GM12878 (cell line): ENCODE data around the gene CLEC2A.

ENCODE experiments used
- CEBPB ChIP-seq, 2 experiments: fragments of 150-350 bp in 1 of 2; IDR thresholded peaks; 2 replicates each; pipeline ENCODE4 v1.6.1; 2012 to 2014; ENCODE audit warnings: low read depth in 2 of 2, low read length in 2 of 2, borderline replicate concordance in 1 of 2, inconsistent platforms in 1 of 2
- CHD4 ChIP-seq: fragments of 200-600 bp; sonication (generic); IDR thresholded peaks from 2 replicates; pipeline ENCODE4 v1.6.1; 2016; ENCODE audit warnings: mild to moderate bottlenecking
- EGR1 ChIP-seq, 2 experiments: IDR thresholded peaks; 1 replicate in 1 of 2; 2 replicates in 1 of 2; pipeline ENCODE4 v1.6.1; 2011 to 2012; ENCODE audit warnings: low read depth in 2 of 2, low read length in 2 of 2, borderline replicate concordance in 1 of 2, mild to moderate bottlenecking in 1 of 2, moderate library complexity in 1 of 2
- EP300 ChIP-seq, 2 experiments: fragments of 150-350 bp in 1 of 2; IDR thresholded peaks; 2 replicates each; pipeline ENCODE4 v1.6.1; 2011 to 2012; ENCODE audit warnings: low read depth in 2 of 2, low read length in 2 of 2, borderline replicate concordance in 1 of 2, improper control_type of control experiment in 1 of 2, inconsistent platforms in 1 of 2; ENCODE audit not compliant: control insufficient read depth in 1 of 2
- ESRRA ChIP-seq: IDR thresholded peaks from 2 replicates; pipeline ENCODE4 v1.6.1; 2012; ENCODE audit warnings: mild to moderate bottlenecking, low read length, improper control_type of control experiment
- KDM1A ChIP-seq: fragments of 200-600 bp; sonication (generic); IDR thresholded peaks from 2 replicates; pipeline ENCODE4 v1.6.1; 2016; ENCODE audit warnings: borderline replicate concordance
- POLR2A ChIP-seq: IDR thresholded peaks from 2 replicates; pipeline ENCODE4 v1.6.1; 2011; ENCODE audit warnings: low read depth, mild to moderate bottlenecking, low read length
- RFX5 ChIP-seq: IDR thresholded peaks from 2 replicates; pipeline ENCODE4 v1.6.1; 2011; ENCODE audit warnings: low read depth, low read length, improper control_type of control experiment
- TF ChIP-seq, protein P1 (sequence below): IDR thresholded peaks from 2 replicates; pipeline ENCODE4 v1.6.1; 2012; ENCODE audit warnings: low read depth, low read length, improper control_type of control experiment
- TF ChIP-seq, protein P2 (sequence below): fragments of 450-650 bp; IDR thresholded peaks from 2 replicates; pipeline ENCODE4 v1.6.1; 2017; ENCODE audit warnings: mild to moderate bottlenecking, moderate library complexity
- TF ChIP-seq, protein P3 (sequence below), 3 experiments: IDR thresholded peaks in 2 of 3; conservative IDR thresholded peaks in 1 of 3; 2 replicates each; pipeline ENCODE4 v1.5.1; 2011; ENCODE audit warnings: low read depth in 3 of 3, low read length in 3 of 3, mild to moderate bottlenecking in 3 of 3, control low read depth in 2 of 3, moderate library complexity in 2 of 3, inconsistent platforms in 1 of 3, mixed read lengths in 1 of 3; ENCODE audit not compliant: control insufficient read depth in 2 of 3, insufficient read depth in 1 of 3; ENCODE audit errors: extremely low read depth in 1 of 3
- TF ChIP-seq, protein P4 (sequence below): fragments of 450-650 bp; IDR thresholded peaks from 2 replicates; pipeline ENCODE4 v1.6.1; 2018; ENCODE audit warnings: mild to moderate bottlenecking, low read depth, moderate library complexity; ENCODE audit not compliant: partially characterized antibody

DNA sequence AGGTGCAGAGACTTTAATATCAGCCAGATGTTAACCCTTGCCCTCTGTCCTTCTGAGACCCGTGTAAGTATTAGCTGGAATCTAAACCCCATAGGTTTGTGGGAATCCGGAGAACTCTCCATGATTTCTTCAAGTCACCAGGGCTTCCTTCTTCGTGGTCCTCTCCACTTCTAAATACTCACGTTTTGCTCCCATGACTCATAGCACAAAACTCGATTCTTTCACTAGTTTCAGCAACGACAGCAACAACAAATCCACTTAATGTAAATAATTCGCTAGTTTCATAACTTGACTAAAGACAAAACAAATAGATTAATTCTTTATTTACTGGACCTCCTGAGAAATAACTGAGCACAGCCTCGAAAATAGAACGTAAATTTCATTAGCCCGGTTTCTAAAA, 4.4 kb upstream of the CLEC2A start:
- TF ChIP-seq CHD4 (no peak), RFX5 (no peak), ESRRA (no peak), EGR1 (IDR thresholded peaks at IDR 0.05; ENCODE audit: borderline replicate concordance in 1 of 2, low read depth in 2 of 2, low read length in 2 of 2) (no peak), EP300 (IDR thresholded peaks at IDR 0.05; ENCODE audit: borderline replicate concordance in 1 of 2, control insufficient read depth in 1 of 2, low read depth in 2 of 2, low read length in 2 of 2) (no peak), CEBPB (IDR thresholded peaks at IDR 0.05; ENCODE audit: borderline replicate concordance in 1 of 2, low read depth in 2 of 2, low read length in 2 of 2) (no peak), POLR2A (no peak), KDM1A (no peak)
- TF ChIP-seq, protein P1, sequence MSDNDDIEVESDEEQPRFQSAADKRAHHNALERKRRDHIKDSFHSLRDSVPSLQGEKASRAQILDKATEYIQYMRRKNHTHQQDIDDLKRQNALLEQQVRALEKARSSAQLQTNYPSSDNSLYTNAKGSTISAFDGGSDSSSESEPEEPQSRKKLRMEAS: no peak
- TF ChIP-seq, protein P2, sequence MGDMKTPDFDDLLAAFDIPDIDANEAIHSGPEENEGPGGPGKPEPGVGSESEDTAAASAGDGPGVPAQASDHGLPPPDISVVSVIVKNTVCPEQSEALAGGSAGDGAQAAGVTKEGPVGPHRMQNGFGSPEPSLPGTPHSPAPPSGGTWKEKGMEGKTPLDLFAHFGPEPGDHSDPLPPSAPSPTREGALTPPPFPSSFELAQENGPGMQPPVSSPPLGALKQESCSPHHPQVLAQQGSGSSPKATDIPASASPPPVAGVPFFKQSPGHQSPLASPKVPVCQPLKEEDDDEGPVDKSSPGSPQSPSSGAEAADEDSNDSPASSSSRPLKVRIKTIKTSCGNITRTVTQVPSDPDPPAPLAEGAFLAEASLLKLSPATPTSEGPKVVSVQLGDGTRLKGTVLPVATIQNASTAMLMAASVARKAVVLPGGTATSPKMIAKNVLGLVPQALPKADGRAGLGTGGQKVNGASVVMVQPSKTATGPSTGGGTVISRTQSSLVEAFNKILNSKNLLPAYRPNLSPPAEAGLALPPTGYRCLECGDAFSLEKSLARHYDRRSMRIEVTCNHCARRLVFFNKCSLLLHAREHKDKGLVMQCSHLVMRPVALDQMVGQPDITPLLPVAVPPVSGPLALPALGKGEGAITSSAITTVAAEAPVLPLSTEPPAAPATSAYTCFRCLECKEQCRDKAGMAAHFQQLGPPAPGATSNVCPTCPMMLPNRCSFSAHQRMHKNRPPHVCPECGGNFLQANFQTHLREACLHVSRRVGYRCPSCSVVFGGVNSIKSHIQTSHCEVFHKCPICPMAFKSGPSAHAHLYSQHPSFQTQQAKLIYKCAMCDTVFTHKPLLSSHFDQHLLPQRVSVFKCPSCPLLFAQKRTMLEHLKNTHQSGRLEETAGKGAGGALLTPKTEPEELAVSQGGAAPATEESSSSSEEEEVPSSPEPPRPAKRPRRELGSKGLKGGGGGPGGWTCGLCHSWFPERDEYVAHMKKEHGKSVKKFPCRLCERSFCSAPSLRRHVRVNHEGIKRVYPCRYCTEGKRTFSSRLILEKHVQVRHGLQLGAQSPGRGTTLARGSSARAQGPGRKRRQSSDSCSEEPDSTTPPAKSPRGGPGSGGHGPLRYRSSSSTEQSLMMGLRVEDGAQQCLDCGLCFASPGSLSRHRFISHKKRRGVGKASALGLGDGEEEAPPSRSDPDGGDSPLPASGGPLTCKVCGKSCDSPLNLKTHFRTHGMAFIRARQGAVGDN: no peak
- TF ChIP-seq, protein P3, sequence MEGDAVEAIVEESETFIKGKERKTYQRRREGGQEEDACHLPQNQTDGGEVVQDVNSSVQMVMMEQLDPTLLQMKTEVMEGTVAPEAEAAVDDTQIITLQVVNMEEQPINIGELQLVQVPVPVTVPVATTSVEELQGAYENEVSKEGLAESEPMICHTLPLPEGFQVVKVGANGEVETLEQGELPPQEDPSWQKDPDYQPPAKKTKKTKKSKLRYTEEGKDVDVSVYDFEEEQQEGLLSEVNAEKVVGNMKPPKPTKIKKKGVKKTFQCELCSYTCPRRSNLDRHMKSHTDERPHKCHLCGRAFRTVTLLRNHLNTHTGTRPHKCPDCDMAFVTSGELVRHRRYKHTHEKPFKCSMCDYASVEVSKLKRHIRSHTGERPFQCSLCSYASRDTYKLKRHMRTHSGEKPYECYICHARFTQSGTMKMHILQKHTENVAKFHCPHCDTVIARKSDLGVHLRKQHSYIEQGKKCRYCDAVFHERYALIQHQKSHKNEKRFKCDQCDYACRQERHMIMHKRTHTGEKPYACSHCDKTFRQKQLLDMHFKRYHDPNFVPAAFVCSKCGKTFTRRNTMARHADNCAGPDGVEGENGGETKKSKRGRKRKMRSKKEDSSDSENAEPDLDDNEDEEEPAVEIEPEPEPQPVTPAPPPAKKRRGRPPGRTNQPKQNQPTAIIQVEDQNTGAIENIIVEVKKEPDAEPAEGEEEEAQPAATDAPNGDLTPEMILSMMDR (IDR thresholded peaks at IDR 0.05 in 2 of 3, conservative IDR thresholded peaks at IDR 0.05 in 1 of 3; ENCODE audit: control insufficient read depth in 2 of 3, extremely low read depth in 1 of 3, insufficient read depth in 1 of 3, low read depth in 3 of 3, low read length in 3 of 3): no peak
- TF ChIP-seq, protein P4, sequence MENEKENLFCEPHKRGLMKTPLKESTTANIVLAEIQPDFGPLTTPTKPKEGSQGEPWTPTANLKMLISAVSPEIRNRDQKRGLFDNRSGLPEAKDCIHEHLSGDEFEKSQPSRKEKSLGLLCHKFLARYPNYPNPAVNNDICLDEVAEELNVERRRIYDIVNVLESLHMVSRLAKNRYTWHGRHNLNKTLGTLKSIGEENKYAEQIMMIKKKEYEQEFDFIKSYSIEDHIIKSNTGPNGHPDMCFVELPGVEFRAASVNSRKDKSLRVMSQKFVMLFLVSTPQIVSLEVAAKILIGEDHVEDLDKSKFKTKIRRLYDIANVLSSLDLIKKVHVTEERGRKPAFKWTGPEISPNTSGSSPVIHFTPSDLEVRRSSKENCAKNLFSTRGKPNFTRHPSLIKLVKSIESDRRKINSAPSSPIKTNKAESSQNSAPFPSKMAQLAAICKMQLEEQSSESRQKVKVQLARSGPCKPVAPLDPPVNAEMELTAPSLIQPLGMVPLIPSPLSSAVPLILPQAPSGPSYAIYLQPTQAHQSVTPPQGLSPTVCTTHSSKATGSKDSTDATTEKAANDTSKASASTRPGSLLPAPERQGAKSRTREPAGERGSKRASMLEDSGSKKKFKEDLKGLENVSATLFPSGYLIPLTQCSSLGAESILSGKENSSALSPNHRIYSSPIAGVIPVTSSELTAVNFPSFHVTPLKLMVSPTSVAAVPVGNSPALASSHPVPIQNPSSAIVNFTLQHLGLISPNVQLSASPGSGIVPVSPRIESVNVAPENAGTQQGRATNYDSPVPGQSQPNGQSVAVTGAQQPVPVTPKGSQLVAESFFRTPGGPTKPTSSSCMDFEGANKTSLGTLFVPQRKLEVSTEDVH: no peak
